ENCODE data around the gene PPT2. TPM values are rescaled to one million over a fixed set of nuclear protein-coding genes. Genes with fewer than 3 reads are reported as not detected.

Gene PPT2
- total RNA-seq, 3 donors from 2014 or later (not counting 1 experiment from before 2014, with no cell fraction given): 16.3 to 28.3 (median 19.0) TPM

GRCh38 chr6:32109765-32110160, 44.2 kb upstream of the PPT2 start:
- Histone ChIP-seq H3K9me3 (ENCODE audit: control insufficient read depth, insufficient read depth, low read length) (no peaks in the 10 kb centered on the region), H3K27me3 (ENCODE audit: control insufficient read depth, insufficient read depth, low read length) (peaks cover 11% of the 10 kb centered on the region), H3K36me3 (ENCODE audit: control insufficient read depth, insufficient read depth, low read length) (no peaks in the 10 kb centered on the region), H3K4me3 (ENCODE audit: low read length) (no peak overlapping the region), H3K4me1 (ENCODE audit: control insufficient read depth, insufficient read depth, low read length) (peaks cover 9% of the 10 kb centered on the region), H3K27ac (ENCODE audit: low read length) (no peak overlapping the region)
- Mint-ChIP-seq H3K4me1 (peaks cover 7 to 33% of the 10 kb centered on the region in 2 donors), H3K27ac (peak overlapping the region in 1 of 2 donors; percentile 67), H3K4me3 (no peak overlapping the region), H3K9me3 (no peaks in the 10 kb centered on the region), H3K27me3 (ENCODE audit: low read depth in 2 of 2) (peaks cover 19 to 24% of the 10 kb centered on the region in 2 donors), H3K36me3 (no peaks in the 10 kb centered on the region)
- no peak for ATAC-seq
- no peak for TF ChIP-seq CTCF (IDR thresholded peaks at IDR 0.05)
- 86% methylated on average over 6 of the region's 6 CpGs for WGBS (ENCODE audit: insufficient coverage)
- no peak for DNase-seq
- intact Hi-C loops (cut with micrococcal nuclease): no loop called here

GRCh38 chr6:32110632-32111031, 43.3 kb upstream of the PPT2 start:
- Histone ChIP-seq H3K27me3 (ENCODE audit: control insufficient read depth, insufficient read depth, low read length) (peaks cover 11% of the 10 kb centered on the region), H3K27ac (ENCODE audit: low read length) (no peak overlapping the region), H3K9me3 (ENCODE audit: control insufficient read depth, insufficient read depth, low read length) (no peaks in the 10 kb centered on the region), H3K4me3 (ENCODE audit: low read length) (no peak overlapping the region), H3K4me1 (ENCODE audit: control insufficient read depth, insufficient read depth, low read length) (peaks cover 9% of the 10 kb centered on the region), H3K36me3 (ENCODE audit: control insufficient read depth, insufficient read depth, low read length) (peaks cover 2% of the 10 kb centered on the region)
- intact Hi-C loops (cut with micrococcal nuclease): no loop called here
- Mint-ChIP-seq H3K27me3 (ENCODE audit: low read depth in 2 of 2) (peaks cover 15 to 23% of the 10 kb centered on the region in 2 donors), H3K9me3 (no peaks in the 10 kb centered on the region), H3K4me3 (no peak overlapping the region), H3K36me3 (no peaks in the 10 kb centered on the region), H3K4me1 (peaks cover 7 to 33% of the 10 kb centered on the region in 2 donors), H3K27ac (peak overlapping the region in 1 of 2 donors; percentile 21)
- WGBS (ENCODE audit: insufficient coverage): 87% methylated on average over 7 of the region's 7 CpGs
- TF ChIP-seq CTCF (IDR thresholded peaks at IDR 0.05): no peak
- no peak for ATAC-seq
- DNase-seq: no peak

GRCh38 chr6:32111424-32112066, 42.4 kb upstream of the PPT2 start:
- DNase-seq (no peak), ATAC-seq (no peak)
- Mint-ChIP-seq H3K36me3 (no peaks in the 10 kb centered on the region), H3K4me3 (no peak overlapping the region), H3K9me3 (no peaks in the 10 kb centered on the region), H3K27me3 (ENCODE audit: low read depth in 2 of 2) (peaks cover 15 to 23% of the 10 kb centered on the region in 2 donors), H3K4me1 (peaks cover 7 to 33% of the 10 kb centered on the region in 2 donors), H3K27ac (peak overlapping the region; percentile 21 to 64)
- Histone ChIP-seq H3K4me3 (ENCODE audit: low read length) (no peak overlapping the region), H3K27me3 (ENCODE audit: control insufficient read depth, insufficient read depth, low read length) (peaks cover 11% of the 10 kb centered on the region), H3K9me3 (ENCODE audit: control insufficient read depth, insufficient read depth, low read length) (no peaks in the 10 kb centered on the region), H3K36me3 (ENCODE audit: control insufficient read depth, insufficient read depth, low read length) (peaks cover 11% of the 10 kb centered on the region), H3K27ac (ENCODE audit: low read length) (no peak overlapping the region), H3K4me1 (ENCODE audit: control insufficient read depth, insufficient read depth, low read length) (peaks cover 9% of the 10 kb centered on the region)
- intact Hi-C loops (cut with micrococcal nuclease): no loop called here
- 93% methylated on average over 7 of the region's 7 CpGs for WGBS (ENCODE audit: insufficient coverage)
- TF ChIP-seq CTCF (IDR thresholded peaks at IDR 0.05): no peak

All from natural killer cell (primary cell).